ENCODE data around the gene TRPM1. TPM values are rescaled to one million over a fixed set of nuclear protein-coding genes. Genes with fewer than 3 reads are reported as not detected.

Gene TRPM1
- polyA plus RNA-seq, 2 of the 4 experiments (the other 2 are of a cell fraction): not detected

DNA sequence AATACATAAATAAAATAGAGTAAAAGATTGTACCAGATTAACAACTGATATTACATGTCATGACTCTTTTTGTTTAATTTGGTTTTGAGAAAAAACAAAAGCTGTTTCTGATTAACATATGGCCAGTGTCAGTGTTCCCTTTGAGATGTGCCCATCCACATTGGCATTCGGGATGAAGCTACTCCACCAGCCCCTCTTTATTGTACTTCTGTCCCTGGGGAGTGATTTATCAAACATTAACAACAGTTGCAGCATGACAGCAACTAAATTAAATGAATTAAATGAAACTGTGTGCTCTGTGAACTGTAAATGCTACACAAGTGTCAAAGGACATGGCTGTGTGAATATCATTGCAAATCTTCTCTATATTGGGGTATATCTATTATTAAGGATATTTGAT, 84.2 kb downstream of the TRPM1 start (continued):
- TF ChIP-seq, protein P1, sequence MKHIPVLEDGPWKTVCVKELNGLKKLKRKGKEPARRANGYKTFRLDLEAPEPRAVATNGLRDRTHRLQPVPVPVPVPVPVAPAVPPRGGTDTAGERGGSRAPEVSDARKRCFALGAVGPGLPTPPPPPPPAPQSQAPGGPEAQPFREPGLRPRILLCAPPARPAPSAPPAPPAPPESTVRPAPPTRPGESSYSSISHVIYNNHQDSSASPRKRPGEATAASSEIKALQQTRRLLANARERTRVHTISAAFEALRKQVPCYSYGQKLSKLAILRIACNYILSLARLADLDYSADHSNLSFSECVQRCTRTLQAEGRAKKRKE (CRISPR knock-in tag; IDR thresholded peaks at IDR 0.05; ENCODE audit: low read depth): no peak
- TF ChIP-seq HDAC2 (IDR thresholded peaks at IDR 0.05): no peak
- no peak for TF ChIP-seq RAD21 (conservative IDR thresholded peaks at IDR 0.05 in 1 of 2, IDR thresholded peaks at IDR 0.05 in 1 of 2)
- TF ChIP-seq PHF8 (IDR thresholded peaks at IDR 0.05; ENCODE audit: borderline replicate concordance, low read depth): no peak
- no peak for TF ChIP-seq EHF (CRISPR knock-in tag; IDR thresholded peaks at IDR 0.05)
- TF ChIP-seq ZNF302 (CRISPR knock-in tag; IDR thresholded peaks at IDR 0.05): no peak
- no peak for TF ChIP-seq SREBF2 (IDR thresholded peaks at IDR 0.05)
- TF ChIP-seq HOXA7 (CRISPR knock-in tag; IDR thresholded peaks at IDR 0.05): no peak
- no peak for TF ChIP-seq KDM1A (IDR thresholded peaks at IDR 0.05; ENCODE audit: low read depth)

DNA sequence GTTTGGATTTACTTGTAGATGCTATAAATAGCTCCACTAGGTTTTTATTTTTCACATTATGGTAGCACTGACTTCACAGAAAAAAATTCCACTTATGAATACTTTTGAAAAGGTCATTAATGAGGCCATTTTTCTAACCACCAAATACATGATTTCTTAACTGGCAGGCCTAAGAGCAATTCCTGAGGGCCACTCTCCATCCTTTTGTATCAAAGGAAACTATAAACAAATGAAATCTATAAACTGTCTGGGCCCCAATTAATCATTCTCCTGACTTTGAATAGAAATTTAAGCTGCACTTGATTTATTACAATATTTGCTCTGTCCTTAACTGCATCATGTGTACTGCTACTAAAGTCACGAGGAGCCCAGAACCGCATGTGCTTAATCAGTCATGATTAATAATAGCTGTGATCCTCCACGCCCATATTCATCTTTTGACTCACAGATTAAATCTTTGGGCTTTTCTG, 85.0 kb downstream of the TRPM1 start:
- FAIRE-seq (no peak), DNase-seq (ENCODE audit: low read depth in 1 of 2, low spot score in 1 of 2) (no peak), ATAC-seq (no peak)
- ChIA-PET POLR2A (no interaction called here), CTCF (interaction anchor here (0.7 to 1.2 kb wide), 3 partner anchors 13 to 17 kb away, joined by 3 read pairs; no protein-coding TSS in a partner anchor)
- Histone ChIP-seq H3K4me2 (no peak overlapping the region), H3K9me3 (peaks cover 20% of the 10 kb centered on the region), H3K4me1 (no peaks in the 10 kb centered on the region; the same call in 2 of the 3 replicates), H3K27ac (no peak overlapping the region), H3K4me3 (no peak overlapping the region)
- WGBS (ENCODE audit: missing lambda C conversion rate): 49% methylated on average over 3 of the region's 3 CpGs
- TF ChIP-seq KDM5A (IDR thresholded peaks at IDR 0.05): no peak
- TF ChIP-seq PHF8 (IDR thresholded peaks at IDR 0.05; ENCODE audit: borderline replicate concordance, low read depth): no peak
- TF ChIP-seq POLR2AphosphoS2 (conservative IDR thresholded peaks at IDR 0.05; ENCODE audit: low read length): no peak

DNA sequence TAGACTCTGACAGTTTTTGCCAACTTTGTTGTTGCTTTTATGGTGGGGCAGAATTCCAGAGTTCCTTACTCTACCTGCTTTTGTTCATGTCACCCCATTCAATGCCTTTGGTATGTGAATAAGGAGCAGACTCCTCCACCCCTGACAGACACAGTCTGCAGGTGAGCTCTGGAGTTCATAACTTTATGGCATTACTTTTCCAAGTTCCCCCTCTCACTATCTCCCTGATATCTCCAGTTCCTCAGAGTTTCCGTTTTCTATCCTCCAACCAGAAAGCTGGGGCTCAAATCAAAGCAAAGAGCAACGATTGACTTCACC, 87.0 kb downstream of the TRPM1 start:
- ATAC-seq (no peak), DNase-seq (ENCODE audit: low read depth in 1 of 2, low spot score in 1 of 2) (no peak), FAIRE-seq (no peak)
- no peak overlapping the region for H3K4me2 ChIP-seq
- ChIA-PET POLR2A (interaction anchor here (1.4 kb wide), 1 partner anchor 23 kb away, joined by 8 read pairs; the partner anchor contains the start of gene MTMR10), CTCF (interaction anchor here (0.9 to 1.8 kb wide), 4 partner anchors 10 to 115 kb away, joined by 3 to 5 read pairs (median 4); no protein-coding TSS in a partner anchor)
- TF ChIP-seq RNF2 (IDR thresholded peaks at IDR 0.05; ENCODE audit: borderline replicate concordance, low read depth) (no peak), CHD2 (IDR thresholded peaks at IDR 0.05; ENCODE audit: low read length, partially characterized antibody) (no peak)
- H3K27ac ChIP-seq: no peak overlapping the region
- WGBS (ENCODE audit: missing lambda C conversion rate): 35% methylated on average over 2 of the region's 2 CpGs
- H3K4me1 ChIP-seq: no peaks in the 10 kb centered on the region; the same call in 2 of the 3 replicates
- peaks cover 22% of the 10 kb centered on the region for H3K9me3 ChIP-seq
- H3K4me3 ChIP-seq: no peak overlapping the region

DNA sequence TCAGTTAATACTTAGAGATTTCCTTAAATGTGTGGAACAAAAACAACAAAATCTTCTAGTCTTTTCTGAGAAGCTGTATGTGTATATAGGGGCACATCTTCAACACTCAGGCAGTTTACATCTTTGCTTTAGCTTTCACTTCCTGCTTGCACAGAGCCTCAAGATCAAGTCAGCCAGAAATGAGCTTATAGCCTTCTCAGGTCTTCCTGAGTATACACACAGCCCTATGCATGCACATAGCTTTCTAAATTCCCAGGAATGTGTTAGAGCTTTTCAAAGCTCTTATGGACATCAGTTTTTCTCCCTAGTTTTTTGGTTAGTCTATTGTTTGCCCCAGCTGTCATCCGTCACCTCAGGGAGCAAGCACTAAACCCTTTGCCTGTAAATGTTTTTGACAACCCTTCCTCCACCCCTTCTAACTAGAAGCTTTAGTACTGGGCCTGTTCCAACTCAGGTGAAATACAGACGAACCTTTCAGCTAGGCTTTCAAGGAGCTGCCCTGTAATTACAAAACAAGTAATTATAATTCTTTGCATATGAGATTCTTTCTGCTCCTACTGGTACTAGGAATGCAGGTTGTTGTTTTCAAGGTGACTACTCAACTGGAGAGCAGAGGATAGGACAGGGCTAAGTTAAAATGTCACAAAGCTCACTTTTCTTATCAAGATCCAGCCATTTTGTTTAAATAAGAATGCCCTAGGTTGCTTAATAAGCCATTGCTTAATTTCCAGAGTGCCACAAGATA, 87.5 kb downstream of the TRPM1 start:
- DNase-seq (ENCODE audit: low read depth in 1 of 2, low spot score in 1 of 2) (no peak), FAIRE-seq (no peak), ATAC-seq (no peak)
- Histone ChIP-seq H3K4me1 (no peaks in the 10 kb centered on the region; the same call in 2 of the 3 replicates), H3K9me3 (peaks cover 22% of the 10 kb centered on the region), H3K4me3 (no peak overlapping the region), H3K4me2 (no peak overlapping the region), H3K27ac (no peak overlapping the region)
- CTCF ChIA-PET: interaction anchor here (0.9 to 1.8 kb wide), 5 partner anchors 9 to 115 kb away, joined by 3 to 5 read pairs (median 4); no protein-coding TSS in a partner anchor
- TF ChIP-seq, protein P2, sequence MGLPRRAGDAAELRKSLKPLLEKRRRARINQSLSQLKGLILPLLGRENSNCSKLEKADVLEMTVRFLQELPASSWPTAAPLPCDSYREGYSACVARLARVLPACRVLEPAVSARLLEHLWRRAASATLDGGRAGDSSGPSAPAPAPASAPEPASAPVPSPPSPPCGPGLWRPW (IDR thresholded peaks at IDR 0.05): no peak
- TF ChIP-seq, protein P3, sequence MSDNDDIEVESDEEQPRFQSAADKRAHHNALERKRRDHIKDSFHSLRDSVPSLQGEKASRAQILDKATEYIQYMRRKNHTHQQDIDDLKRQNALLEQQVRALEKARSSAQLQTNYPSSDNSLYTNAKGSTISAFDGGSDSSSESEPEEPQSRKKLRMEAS (IDR thresholded peaks at IDR 0.05): no peak
- TF ChIP-seq RFX5 (IDR thresholded peaks at IDR 0.05) (no peak), ZNF302 (CRISPR knock-in tag; IDR thresholded peaks at IDR 0.05) (no peak), NFE2L2 (conservative IDR thresholded peaks at IDR 0.05; ENCODE audit: low read length) (no peak), HOXA7 (CRISPR knock-in tag; IDR thresholded peaks at IDR 0.05) (no peak), BHLHE40 (IDR thresholded peaks at IDR 0.05; ENCODE audit: low read depth, low read length) (no peak), GATA3 (IDR thresholded peaks at IDR 0.05; ENCODE audit: borderline replicate concordance) (no peak), ESRRA (IDR thresholded peaks at IDR 0.05; ENCODE audit: borderline replicate concordance, low read length) (no peak), FOXS1 (CRISPR knock-in tag; IDR thresholded peaks at IDR 0.05) (no peak), FOSL2 (IDR thresholded peaks at IDR 0.05) (no peak), FOSL2 (CRISPR knock-in tag; IDR thresholded peaks at IDR 0.05) (no peak), MAZ (IDR thresholded peaks at IDR 0.05; ENCODE audit: borderline replicate concordance, low read depth, low read length) (no peak), SREBF2 (IDR thresholded peaks at IDR 0.05) (no peak), PHF8 (IDR thresholded peaks at IDR 0.05; ENCODE audit: borderline replicate concordance, low read depth) (no peak), ZSCAN20 (CRISPR knock-in tag; IDR thresholded peaks at IDR 0.05) (no peak)
- TF ChIP-seq, protein P4, sequence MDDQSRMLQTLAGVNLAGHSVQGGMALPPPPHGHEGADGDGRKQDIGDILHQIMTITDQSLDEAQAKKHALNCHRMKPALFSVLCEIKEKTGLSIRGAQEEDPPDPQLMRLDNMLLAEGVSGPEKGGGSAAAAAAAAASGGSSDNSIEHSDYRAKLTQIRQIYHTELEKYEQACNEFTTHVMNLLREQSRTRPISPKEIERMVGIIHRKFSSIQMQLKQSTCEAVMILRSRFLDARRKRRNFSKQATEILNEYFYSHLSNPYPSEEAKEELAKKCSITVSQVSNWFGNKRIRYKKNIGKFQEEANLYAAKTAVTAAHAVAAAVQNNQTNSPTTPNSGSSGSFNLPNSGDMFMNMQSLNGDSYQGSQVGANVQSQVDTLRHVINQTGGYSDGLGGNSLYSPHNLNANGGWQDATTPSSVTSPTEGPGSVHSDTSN (IDR thresholded peaks at IDR 0.05): no peak
- TF ChIP-seq, protein P5, sequence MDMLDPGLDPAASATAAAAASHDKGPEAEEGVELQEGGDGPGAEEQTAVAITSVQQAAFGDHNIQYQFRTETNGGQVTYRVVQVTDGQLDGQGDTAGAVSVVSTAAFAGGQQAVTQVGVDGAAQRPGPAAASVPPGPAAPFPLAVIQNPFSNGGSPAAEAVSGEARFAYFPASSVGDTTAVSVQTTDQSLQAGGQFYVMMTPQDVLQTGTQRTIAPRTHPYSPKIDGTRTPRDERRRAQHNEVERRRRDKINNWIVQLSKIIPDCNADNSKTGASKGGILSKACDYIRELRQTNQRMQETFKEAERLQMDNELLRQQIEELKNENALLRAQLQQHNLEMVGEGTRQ (IDR thresholded peaks at IDR 0.05): no peak
- POLR2A ChIA-PET: interaction anchor here (1.4 kb wide), 1 partner anchor 22 kb away, joined by 8 read pairs; the partner anchor contains the start of gene MTMR10
- 35% methylated on average over 2 of the region's 2 CpGs for whole genome bisulfite sequencing (ENCODE audit: missing lambda C conversion rate)
